Measurements from ENCODE around the gene PHTF2.

PHTF2 gene

GRCh38 chr7:77893813-77894212, 95.2 kb downstream of the PHTF2 start:
- H3K27ac ChIP-seq = no peak overlapping the region
- no peaks in the 10 kb centered on the region for H3K9me3 ChIP-seq
- H3K4me3 ChIP-seq (ENCODE audit: low read depth in 1 of 2, low read length in 1 of 2) = no peak overlapping the region
- no peaks in the 10 kb centered on the region for H3K27me3 ChIP-seq
- H3K36me3 ChIP-seq = no peaks in the 10 kb centered on the region
- no peak for TF ChIP-seq CTCF (IDR thresholded peaks at IDR 0.05)
- peaks cover 0 to 9% of the 10 kb centered on the region in 2 experiments for H3K4me1 ChIP-seq (ENCODE audit: control insufficient read depth in 1 of 2, insufficient read depth in 1 of 2, low read depth in 1 of 2, low read length in 1 of 2)

GRCh38 chr7:77894574-77895091, 96.1 kb downstream of the PHTF2 start:
- H3K27me3 ChIP-seq = no peaks in the 10 kb centered on the region
- no peak for TF ChIP-seq CTCF (IDR thresholded peaks at IDR 0.05)
- H3K36me3 ChIP-seq = no peaks in the 10 kb centered on the region
- peaks cover 0 to 9% of the 10 kb centered on the region in 2 experiments for H3K4me1 ChIP-seq (ENCODE audit: control insufficient read depth in 1 of 2, insufficient read depth in 1 of 2, low read depth in 1 of 2, low read length in 1 of 2)
- no peaks in the 10 kb centered on the region for H3K9me3 ChIP-seq
- H3K27ac ChIP-seq = no peak overlapping the region
- H3K4me3 ChIP-seq (ENCODE audit: low read depth in 1 of 2, low read length in 1 of 2) = no peak overlapping the region

GRCh38 chr7:77895905-77896304, 97.3 kb downstream of the PHTF2 start:
- H3K4me1 ChIP-seq (ENCODE audit: control insufficient read depth in 1 of 2, insufficient read depth in 1 of 2, low read depth in 1 of 2, low read length in 1 of 2) = peaks cover 0 to 9% of the 10 kb centered on the region in 2 experiments
- H3K27me3 ChIP-seq = no peaks in the 10 kb centered on the region
- H3K36me3 ChIP-seq = peaks cover 3% of the 10 kb centered on the region
- H3K9me3 ChIP-seq = no peaks in the 10 kb centered on the region
- H3K27ac ChIP-seq = no peak overlapping the region
- TF ChIP-seq CTCF (IDR thresholded peaks at IDR 0.05) = no peak
- no peak overlapping the region for H3K4me3 ChIP-seq (ENCODE audit: low read depth in 1 of 2, low read length in 1 of 2)

- no peaks in the 10 kb centered on the region for H3K27me3 ChIP-seq
- H3K4me3 ChIP-seq (ENCODE audit: low read depth in 1 of 2, low read length in 1 of 2) = no peak overlapping the region
- H3K4me1 ChIP-seq (ENCODE audit: control insufficient read depth in 1 of 2, insufficient read depth in 1 of 2, low read depth in 1 of 2, low read length in 1 of 2) = peaks cover 0 to 9% of the 10 kb centered on the region in 2 experiments
- no peak overlapping the region for H3K27ac ChIP-seq
- no peak for TF ChIP-seq CTCF (IDR thresholded peaks at IDR 0.05)
- peaks cover 11% of the 10 kb centered on the region for H3K36me3 ChIP-seq
- H3K9me3 ChIP-seq = no peaks in the 10 kb centered on the region
Measured at GRCh38 chr7:77897004-77897547, 98.5 kb downstream of the PHTF2 start.

GRCh38 chr7:77899516-77899915, 100.9 kb downstream of the PHTF2 start:
- Histone ChIP-seq H3K4me3 (ENCODE audit: low read depth in 1 of 2, low read length in 1 of 2) (no peak overlapping the region), H3K27ac (no peak overlapping the region), H3K36me3 (peaks cover 15% of the 10 kb centered on the region), H3K4me1 (ENCODE audit: control insufficient read depth in 1 of 2, insufficient read depth in 1 of 2, low read depth in 1 of 2, low read length in 1 of 2) (peaks cover 0 to 5% of the 10 kb centered on the region in 2 experiments), H3K27me3 (no peaks in the 10 kb centered on the region), H3K9me3 (no peaks in the 10 kb centered on the region)
- no peak for TF ChIP-seq CTCF (IDR thresholded peaks at IDR 0.05)
